Ishikawa (cell line): ENCODE results near the gene RTN4RL2.

Experiments used
- CEBPB ChIP-seq: IDR thresholded peaks from 2 replicates; pipeline ENCODE4 v1.6.1; 2012
- CREB1 ChIP-seq: IDR thresholded peaks from 2 replicates; pipeline ENCODE4 v1.6.1; 2012; ENCODE audit warnings: low read depth
- EGR1 ChIP-seq: IDR thresholded peaks from 2 replicates; pipeline ENCODE4 v1.6.1; 2012
- EP300 ChIP-seq: IDR thresholded peaks from 2 replicates; pipeline ENCODE4 v1.6.1; 2012; ENCODE audit warnings: borderline replicate concordance
- FOXM1 ChIP-seq: IDR thresholded peaks from 2 replicates; pipeline ENCODE4 v1.6.1; 2012; ENCODE audit warnings: low read depth, borderline replicate concordance
- NFIC ChIP-seq: IDR thresholded peaks from 2 replicates; pipeline ENCODE4 v1.6.1; 2012
- RAD21 ChIP-seq: IDR thresholded peaks from 2 replicates; pipeline ENCODE4 v1.6.1; 2012; ENCODE audit warnings: low read depth
- TAF1 ChIP-seq: IDR thresholded peaks from 2 replicates; pipeline ENCODE4 v1.6.1; 2012; ENCODE audit warnings: low read depth, mild to moderate bottlenecking
- TCF12 ChIP-seq: IDR thresholded peaks from 2 replicates; pipeline ENCODE4 v1.6.1; 2012; ENCODE audit warnings: low read depth
- TEAD4 ChIP-seq: IDR thresholded peaks from 2 replicates; pipeline ENCODE4 v1.6.1; 2012
- YY1 ChIP-seq: IDR thresholded peaks from 2 replicates; pipeline ENCODE4 v1.6.1; 2012; ENCODE audit warnings: low read depth
- ZBTB7A ChIP-seq: IDR thresholded peaks from 2 replicates; pipeline ENCODE4 v1.6.1; 2012; ENCODE audit warnings: low read depth
- TF ChIP-seq, protein P1 (sequence below): IDR thresholded peaks from 2 replicates; pipeline ENCODE4 v1.6.1; 2012; ENCODE audit warnings: low read depth, mild to moderate bottlenecking
- TF ChIP-seq, protein P2 (sequence below): IDR thresholded peaks from 2 replicates; pipeline ENCODE4 v1.6.1; 2012
- TF ChIP-seq, protein P3 (sequence below): IDR thresholded peaks from 2 replicates; pipeline ENCODE4 v1.6.1; 2012

The RTN4RL2 gene

DNA sequence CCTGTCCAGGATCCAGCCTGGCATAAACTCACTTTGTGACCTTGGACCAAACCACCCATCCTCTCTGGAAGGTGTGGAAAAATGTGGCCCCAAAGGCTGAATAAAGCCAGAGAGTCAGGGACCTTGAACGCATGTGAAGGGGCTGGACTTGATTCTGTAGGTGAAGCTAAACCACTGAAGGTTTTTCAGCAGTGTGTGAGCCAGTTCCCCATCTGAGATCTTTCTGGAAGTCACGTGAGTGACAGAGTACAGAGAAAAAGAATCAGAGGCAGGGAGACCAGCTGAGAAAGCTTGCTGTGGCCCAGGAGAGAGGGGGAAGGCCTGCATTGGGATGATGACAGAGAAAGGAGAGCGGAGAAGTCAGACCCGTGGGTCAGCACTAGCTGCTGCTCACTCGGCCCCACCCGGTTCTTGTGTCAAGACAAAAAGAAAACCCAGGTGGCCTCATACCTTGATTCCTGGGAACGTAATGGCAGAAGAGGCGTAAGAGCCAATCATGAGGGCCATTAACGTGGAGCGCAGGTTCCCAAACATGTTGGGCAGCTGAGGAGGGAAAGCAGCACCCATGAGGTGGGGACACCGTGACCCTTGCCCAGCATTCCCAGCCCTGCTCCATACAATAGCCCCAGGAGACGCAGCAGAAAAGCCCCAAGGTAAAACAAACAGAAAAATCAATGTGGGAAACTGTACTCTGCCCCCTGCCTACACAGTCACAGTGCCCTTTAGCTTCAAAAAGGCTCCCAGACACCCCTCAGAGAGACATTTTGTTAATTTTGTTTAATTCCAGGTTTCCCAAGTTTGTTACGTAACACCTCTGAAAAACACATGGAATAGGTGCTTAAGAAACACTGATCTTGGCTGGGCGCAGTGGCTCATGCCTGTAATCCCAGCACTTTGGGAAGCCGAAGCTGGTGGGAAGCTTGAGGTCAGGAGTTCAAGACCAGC, 37.2 kb downstream of the RTN4RL2 start:
- no peak for TF ChIP-seq NFIC
- TF ChIP-seq CREB1 = no peak
- no peak for TF ChIP-seq RAD21
- TF ChIP-seq TCF12 = no peak
- no peak for TF ChIP-seq EGR1
- TF ChIP-seq, protein P1, sequence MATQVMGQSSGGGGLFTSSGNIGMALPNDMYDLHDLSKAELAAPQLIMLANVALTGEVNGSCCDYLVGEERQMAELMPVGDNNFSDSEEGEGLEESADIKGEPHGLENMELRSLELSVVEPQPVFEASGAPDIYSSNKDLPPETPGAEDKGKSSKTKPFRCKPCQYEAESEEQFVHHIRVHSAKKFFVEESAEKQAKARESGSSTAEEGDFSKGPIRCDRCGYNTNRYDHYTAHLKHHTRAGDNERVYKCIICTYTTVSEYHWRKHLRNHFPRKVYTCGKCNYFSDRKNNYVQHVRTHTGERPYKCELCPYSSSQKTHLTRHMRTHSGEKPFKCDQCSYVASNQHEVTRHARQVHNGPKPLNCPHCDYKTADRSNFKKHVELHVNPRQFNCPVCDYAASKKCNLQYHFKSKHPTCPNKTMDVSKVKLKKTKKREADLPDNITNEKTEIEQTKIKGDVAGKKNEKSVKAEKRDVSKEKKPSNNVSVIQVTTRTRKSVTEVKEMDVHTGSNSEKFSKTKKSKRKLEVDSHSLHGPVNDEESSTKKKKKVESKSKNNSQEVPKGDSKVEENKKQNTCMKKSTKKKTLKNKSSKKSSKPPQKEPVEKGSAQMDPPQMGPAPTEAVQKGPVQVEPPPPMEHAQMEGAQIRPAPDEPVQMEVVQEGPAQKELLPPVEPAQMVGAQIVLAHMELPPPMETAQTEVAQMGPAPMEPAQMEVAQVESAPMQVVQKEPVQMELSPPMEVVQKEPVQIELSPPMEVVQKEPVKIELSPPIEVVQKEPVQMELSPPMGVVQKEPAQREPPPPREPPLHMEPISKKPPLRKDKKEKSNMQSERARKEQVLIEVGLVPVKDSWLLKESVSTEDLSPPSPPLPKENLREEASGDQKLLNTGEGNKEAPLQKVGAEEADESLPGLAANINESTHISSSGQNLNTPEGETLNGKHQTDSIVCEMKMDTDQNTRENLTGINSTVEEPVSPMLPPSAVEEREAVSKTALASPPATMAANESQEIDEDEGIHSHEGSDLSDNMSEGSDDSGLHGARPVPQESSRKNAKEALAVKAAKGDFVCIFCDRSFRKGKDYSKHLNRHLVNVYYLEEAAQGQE = no peak
- no peak for TF ChIP-seq EP300
- TF ChIP-seq TAF1 = no peak
- no peak for TF ChIP-seq FOXM1

DNA sequence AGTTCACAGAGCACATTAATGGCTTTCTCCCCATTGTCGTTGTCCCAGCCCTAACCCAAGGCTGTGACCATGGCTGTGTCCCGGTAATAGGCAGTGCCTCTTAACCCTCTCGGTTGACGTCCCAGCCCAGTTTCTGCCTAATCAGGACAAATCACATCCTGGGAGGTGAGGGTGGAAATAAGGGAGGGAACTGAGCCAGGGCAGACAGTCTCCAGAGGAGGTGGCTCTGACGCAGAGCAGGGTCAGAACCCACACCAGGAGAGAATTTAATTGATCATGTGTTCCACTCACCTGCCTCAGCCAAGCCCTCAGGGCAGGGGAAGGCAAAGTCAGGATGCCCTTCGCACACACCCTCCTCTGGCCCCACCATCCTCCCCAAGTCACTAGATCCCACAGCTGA, 38.2 kb downstream of the RTN4RL2 start:
- no peak for TF ChIP-seq TAF1
- TF ChIP-seq, protein P2, sequence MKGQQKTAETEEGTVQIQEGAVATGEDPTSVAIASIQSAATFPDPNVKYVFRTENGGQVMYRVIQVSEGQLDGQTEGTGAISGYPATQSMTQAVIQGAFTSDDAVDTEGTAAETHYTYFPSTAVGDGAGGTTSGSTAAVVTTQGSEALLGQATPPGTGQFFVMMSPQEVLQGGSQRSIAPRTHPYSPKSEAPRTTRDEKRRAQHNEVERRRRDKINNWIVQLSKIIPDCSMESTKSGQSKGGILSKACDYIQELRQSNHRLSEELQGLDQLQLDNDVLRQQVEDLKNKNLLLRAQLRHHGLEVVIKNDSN = no peak
- TF ChIP-seq NFIC = no peak
- TF ChIP-seq, protein P3, sequence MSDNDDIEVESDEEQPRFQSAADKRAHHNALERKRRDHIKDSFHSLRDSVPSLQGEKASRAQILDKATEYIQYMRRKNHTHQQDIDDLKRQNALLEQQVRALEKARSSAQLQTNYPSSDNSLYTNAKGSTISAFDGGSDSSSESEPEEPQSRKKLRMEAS = no peak
- TF ChIP-seq YY1 = no peak
- no peak for TF ChIP-seq FOXM1
- TF ChIP-seq RAD21 = no peak
- TF ChIP-seq, protein P1 = no peak
- TF ChIP-seq ZBTB7A = no peak
- TF ChIP-seq EP300 = no peak
- no peak for TF ChIP-seq TEAD4
- no peak for TF ChIP-seq TCF12
- no peak for TF ChIP-seq CEBPB
- no peak for TF ChIP-seq CREB1
- TF ChIP-seq EGR1 = no peak

DNA sequence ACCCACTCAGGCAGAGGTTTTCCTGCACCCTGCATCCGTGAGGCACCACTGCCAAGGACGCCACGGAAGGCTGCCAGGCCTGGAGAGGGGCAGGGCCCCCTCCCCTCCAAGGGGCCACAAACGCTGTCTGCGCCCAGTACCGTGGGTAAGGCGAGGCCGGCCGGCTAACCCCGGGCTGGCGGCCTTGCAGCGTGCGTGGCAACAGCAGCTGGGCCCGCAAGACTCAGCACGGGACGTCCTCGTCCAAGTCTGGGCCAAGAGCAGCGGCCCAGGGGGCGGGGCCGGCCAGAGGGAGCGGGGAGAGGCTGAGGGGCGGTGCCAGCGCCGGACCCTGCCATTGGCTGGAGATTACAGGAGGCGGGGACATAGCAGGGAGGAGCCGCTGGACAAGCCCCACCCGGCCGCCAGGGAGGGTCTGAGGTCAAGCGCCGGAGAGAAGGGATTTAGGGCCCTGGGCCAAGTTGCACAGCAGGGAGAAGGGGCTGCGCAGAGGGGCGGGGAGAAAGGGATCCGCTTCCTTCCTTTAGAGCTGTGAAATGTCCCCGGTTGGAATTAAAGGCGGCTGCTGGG, 39.2 kb downstream of the RTN4RL2 start:
- TF ChIP-seq ZBTB7A (peak; percentile 92), NFIC (peak; percentile 72), TCF12 (0 out of 2 replicates have a peak, but pooled peaks have one; percentile 23), EP300 (no peak), YY1 (no peak)
- TF ChIP-seq, protein P3 = peak; percentile 34

DNA sequence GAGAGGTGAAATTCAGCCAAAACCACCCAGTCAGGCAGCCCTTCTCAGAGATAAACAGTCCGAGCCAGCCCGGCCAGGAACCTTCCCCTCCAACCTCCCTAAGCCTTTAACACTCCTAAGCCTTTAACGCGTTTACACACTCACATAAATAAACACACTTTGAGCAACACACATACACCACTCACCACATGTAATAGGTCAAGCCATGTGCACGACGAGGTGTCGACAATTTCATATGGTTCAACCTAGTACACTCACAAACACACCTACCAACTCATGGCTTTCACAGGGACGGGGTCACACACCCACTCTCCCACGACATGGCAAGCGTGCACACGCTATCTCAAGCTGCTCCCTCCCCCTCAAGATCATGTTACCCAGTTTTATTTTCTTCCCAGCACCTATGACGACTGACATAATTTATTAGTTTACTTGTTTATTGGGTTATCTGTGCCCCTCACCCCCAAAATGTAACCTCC, 39.7 kb downstream of the RTN4RL2 start:
- TF ChIP-seq NFIC = no peak
- TF ChIP-seq YY1 = no peak
- TF ChIP-seq, protein P3 = peak; percentile 57; the same call in 1 of the 2 replicates
- TF ChIP-seq RAD21 = no peak

DNA sequence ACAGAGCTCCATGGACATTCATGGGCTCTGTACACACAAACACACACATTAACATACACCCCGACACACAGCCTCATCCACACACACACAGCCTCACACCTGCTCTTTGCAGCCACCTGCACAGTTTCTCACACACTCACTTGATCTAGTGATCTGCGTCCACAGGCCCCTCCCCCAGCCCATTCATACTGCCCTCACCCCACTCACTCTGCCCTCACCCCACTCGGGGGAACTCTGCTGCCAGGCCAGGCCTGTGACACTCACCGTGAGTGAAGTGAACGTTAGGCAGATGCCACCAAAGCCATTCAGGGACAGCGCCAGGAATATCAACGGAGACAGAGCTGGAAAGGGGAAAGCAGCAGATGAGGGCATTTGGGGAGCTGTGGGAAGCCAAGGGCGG, 40.2 kb downstream of the RTN4RL2 start:
- TF ChIP-seq NFIC (no peak), TEAD4 (no peak), CREB1 (no peak), TAF1 (no peak), TCF12 (no peak)
- TF ChIP-seq, protein P2 = no peak
